ENCODE measurements around the gene BIRC2. TPM values are rescaled to one million over a fixed set of nuclear protein-coding genes. Genes with fewer than 3 reads are reported as not detected.

Gene BIRC2
- total and polyA plus RNA-seq, 9 donors = 23.7 to 57.8 (median 33.6) TPM

DNA sequence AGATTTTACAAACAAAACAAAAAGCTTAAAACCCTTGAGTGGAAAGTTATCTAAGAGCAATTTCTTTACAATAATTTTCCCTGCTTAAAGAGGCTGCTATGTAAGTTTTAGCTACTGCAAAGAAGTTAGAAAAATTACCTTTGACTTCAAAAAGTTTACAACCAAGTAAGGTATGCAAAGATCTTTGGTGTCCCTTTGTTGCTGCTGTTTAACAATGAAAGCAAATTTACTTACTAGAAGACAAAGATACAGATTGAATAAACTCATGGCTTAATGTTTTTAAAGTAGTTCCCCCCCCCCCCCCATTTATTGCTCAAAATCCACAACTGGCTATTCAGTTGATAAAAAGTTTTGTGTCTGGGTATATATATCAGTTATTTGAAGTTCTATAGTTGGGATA, 79.6 kb downstream of the BIRC2 start:
- H3K4me3 ChIP-seq = no peak overlapping the region
- peaks cover 4% of the 10 kb centered on the region for H3K4me1 ChIP-seq (ENCODE audit: insufficient read depth)
- no peaks in the 10 kb centered on the region for H3K9me3 ChIP-seq
- no peak for DNase-seq
- no peak overlapping the region for H3K27ac ChIP-seq
- no peaks in the 10 kb centered on the region for H3K36me3 ChIP-seq
- no peaks in the 10 kb centered on the region for H3K27me3 ChIP-seq
- intact Hi-C loops (cut with DNase I) = no loop called here
- TF ChIP-seq POLR2A (IDR thresholded peaks at IDR 0.05) (no peak), EP300 (IDR thresholded peaks at IDR 0.05) (no peak)
- TF ChIP-seq, protein P1, sequence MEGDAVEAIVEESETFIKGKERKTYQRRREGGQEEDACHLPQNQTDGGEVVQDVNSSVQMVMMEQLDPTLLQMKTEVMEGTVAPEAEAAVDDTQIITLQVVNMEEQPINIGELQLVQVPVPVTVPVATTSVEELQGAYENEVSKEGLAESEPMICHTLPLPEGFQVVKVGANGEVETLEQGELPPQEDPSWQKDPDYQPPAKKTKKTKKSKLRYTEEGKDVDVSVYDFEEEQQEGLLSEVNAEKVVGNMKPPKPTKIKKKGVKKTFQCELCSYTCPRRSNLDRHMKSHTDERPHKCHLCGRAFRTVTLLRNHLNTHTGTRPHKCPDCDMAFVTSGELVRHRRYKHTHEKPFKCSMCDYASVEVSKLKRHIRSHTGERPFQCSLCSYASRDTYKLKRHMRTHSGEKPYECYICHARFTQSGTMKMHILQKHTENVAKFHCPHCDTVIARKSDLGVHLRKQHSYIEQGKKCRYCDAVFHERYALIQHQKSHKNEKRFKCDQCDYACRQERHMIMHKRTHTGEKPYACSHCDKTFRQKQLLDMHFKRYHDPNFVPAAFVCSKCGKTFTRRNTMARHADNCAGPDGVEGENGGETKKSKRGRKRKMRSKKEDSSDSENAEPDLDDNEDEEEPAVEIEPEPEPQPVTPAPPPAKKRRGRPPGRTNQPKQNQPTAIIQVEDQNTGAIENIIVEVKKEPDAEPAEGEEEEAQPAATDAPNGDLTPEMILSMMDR (IDR thresholded peaks at IDR 0.05) = no peak

DNA sequence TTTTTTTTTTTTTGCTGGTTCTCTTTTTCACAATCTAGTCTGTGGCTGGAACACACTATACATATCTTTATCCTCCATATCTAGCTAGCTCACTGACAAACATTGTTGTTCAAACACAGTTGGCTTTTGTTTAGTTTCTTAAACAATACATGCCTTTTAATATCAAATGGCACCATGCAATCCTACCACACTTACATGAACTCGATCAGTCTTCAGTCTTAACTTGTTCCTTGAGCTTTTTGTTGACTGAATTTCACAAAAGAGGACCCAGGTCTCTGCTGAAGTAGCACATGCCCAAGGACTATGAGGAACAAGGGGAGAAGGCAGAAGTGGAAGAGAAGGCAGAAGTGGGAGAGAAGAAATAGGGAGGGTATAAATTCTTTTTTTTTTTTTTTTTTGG, 80.1 kb downstream of the BIRC2 start:
- 0% methylated on average over 1 of the region's 1 CpG for WGBS, 3 donors
- no peaks in the 10 kb centered on the region for H3K9me3 ChIP-seq
- no peak overlapping the region for H3K27ac ChIP-seq
- H3K36me3 ChIP-seq = no peaks in the 10 kb centered on the region
- DNase-seq = no peak
- intact Hi-C loops (cut with DNase I) = no loop called here
- H3K27me3 ChIP-seq = no peaks in the 10 kb centered on the region
- peaks cover 4% of the 10 kb centered on the region for H3K4me1 ChIP-seq (ENCODE audit: insufficient read depth)
- H3K4me3 ChIP-seq = no peak overlapping the region
- TF ChIP-seq EP300 (IDR thresholded peaks at IDR 0.05) (no peak), POLR2A (IDR thresholded peaks at IDR 0.05) (no peak)
- TF ChIP-seq, protein P1 (IDR thresholded peaks at IDR 0.05) = no peak

Small RNA genes lying within 50 kb of the gene (small RNA-seq; reads per million reads assigned to genes)
- not detected for gene AP000942.3
- gene AP000942.4 = not detected
- gene RNU6-952P = not detected

Other genes starting within 250 kb of the BIRC2 start
- 100 to 1,000 TPM; 104 to 184 (median 147) TPM for gene YAP1, start 236.8 kb upstream of the BIRC2 start, total RNA-seq
- 100 to 1,000 TPM in 1 of 2 donors, 10 to 100 TPM in 1; 70.3 to 152 TPM for gene YAP1, start 236.8 kb upstream of the BIRC2 start, polyA plus RNA-seq
- 100 to 1,000 TPM in 1 of 7 donors, 1 to 10 TPM in 6; 2.6 to 111 (median 6.3) TPM for gene BIRC3, start 29.7 kb upstream of the BIRC2 start, total RNA-seq
- 1 to 10 TPM; 1.9 to 5.1 TPM for gene BIRC3, start 29.7 kb upstream of the BIRC2 start, polyA plus RNA-seq
- 100 to 1,000 TPM in 6 of 7 donors, 10 to 100 TPM in 1; 83.3 to 131 (median 124) TPM for gene TMEM123, start 105.6 kb downstream of the BIRC2 start, total RNA-seq
- 100 to 1,000 TPM in 1 of 2 donors, 10 to 100 TPM in 1; 69.4 to 165 TPM for gene TMEM123, start 105.6 kb downstream of the BIRC2 start, polyA plus RNA-seq
- gene MMP7, start 183.5 kb downstream of the BIRC2 start, total RNA-seq = 10 to 100 TPM in 1 of 7 donors, 1 to 10 TPM in 4, under 1 TPM in 1, not detected in 1; 0.50 to 66.3 (median 4.5) TPM
- under 1 TPM; 0.33 to 0.48 TPM for gene MMP7, start 183.5 kb downstream of the BIRC2 start, polyA plus RNA-seq